ENCODE results near the gene PHF19. TPM values are rescaled to one million over a fixed set of nuclear protein-coding genes. Genes with fewer than 3 reads are reported as not detected.
A peak's percentile ranks its signal among the peaks of the same experiment; 100 is the strongest.

PHF19 gene
- total RNA-seq, 2 experiments from 2014 or later = 216 to 226 TPM

DNA sequence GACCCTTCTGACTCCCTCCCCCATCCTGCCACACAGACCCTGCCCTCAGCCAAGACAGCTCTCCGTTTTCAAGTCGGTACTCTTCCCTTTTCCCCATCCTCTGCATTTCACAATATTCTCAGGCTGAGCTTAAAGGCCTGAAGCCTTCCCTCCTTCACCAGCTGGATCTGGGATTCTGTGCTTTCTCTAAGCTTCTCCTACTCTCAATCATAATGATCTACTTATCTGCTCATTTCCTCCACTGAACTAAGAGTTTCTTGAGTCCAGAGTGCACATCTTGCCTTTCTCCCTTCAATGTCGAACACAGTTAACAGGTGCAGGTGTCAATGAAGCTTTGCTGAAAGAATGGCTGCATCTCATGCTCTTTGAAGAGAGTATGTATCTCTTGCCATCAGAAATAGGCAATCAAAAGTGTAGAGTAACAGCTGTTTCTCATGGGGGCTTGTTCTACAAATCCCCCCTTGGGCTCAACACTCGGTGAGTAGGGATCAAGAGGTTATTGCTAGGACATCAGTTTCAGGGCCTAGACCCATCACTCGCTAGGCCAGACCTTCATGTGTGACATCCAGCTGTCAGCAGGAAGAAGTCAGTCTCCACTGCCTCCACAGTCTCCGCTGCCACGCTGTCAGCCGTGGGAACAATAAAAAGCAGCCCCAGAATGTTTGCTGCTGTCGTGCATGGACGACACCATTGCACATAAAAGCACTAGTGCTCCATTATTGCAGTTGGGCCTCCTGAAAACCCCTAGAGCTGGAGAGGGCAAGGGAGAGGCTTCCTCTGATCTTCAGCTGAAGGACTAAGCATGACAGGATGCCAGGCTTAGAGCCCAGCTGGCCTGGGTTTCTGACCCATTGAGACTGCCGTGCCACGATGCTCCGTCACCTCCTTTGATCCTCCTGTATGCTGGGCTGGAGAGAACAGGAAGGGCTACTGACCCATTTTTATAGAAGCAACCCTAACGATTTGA lies 25.9 kb upstream of the PHF19 start:
- Mint-ChIP-seq H3K36me3 (peaks cover 89% of the 10 kb centered on the region), H3K27me3 (peaks cover 7% of the 10 kb centered on the region), H3K4me3 (peak overlapping the region; percentile 38), H3K9me3 (no peaks in the 10 kb centered on the region), H3K4me1 (peaks cover 91% of the 10 kb centered on the region), H3K27ac (peak overlapping the region; percentile 96)
- DNase-seq = no peak

GRCh38 chr9:120901755-120902568 lies 25.0 kb upstream of the PHF19 start:
- peak; percentile 45 for DNase-seq
- no peaks in the 10 kb centered on the region for H3K9me3 Mint-ChIP-seq

DNA sequence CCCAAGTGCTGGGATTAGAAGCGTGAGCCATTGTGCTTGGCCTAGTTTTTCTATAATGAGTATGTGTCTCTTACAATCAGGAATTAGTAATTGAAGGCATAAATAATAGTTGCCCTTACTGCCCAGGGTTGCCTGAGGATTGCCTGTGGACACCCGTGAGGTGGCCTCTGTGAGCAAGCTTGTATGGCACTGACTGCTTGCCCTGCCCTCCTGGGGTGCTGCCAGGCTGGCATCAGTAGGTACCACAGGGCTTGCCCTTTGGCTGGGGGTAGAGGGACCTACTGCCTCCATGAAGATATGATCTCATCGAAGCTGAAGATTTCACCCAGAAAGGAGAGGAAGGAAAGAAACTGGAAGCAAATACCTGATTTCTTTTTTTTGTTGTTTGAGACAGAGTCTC lies 23.8 kb upstream of the PHF19 start:
- Mint-ChIP-seq H3K4me3 (no peak overlapping the region), H3K27ac (peak overlapping the region; percentile 96), H3K27me3 (peaks cover 10% of the 10 kb centered on the region), H3K4me1 (peaks cover 89% of the 10 kb centered on the region), H3K36me3 (peaks cover 79% of the 10 kb centered on the region), H3K9me3 (peaks cover 1% of the 10 kb centered on the region)
- DNase-seq = no peak

More at GRCh38 chr9:120901755-120902568, 25.0 kb upstream of the PHF19 start:
- H3K27me3 Mint-ChIP-seq = peaks cover 10% of the 10 kb centered on the region
- H3K4me3 Mint-ChIP-seq = peak overlapping the region; percentile 9
- H3K27ac Mint-ChIP-seq = peak overlapping the region; percentile 96
- H3K4me1 Mint-ChIP-seq = peaks cover 91% of the 10 kb centered on the region
- H3K36me3 Mint-ChIP-seq = peaks cover 82% of the 10 kb centered on the region

GRCh38 chr9:120899490-120900068 lies 22.6 kb upstream of the PHF19 start:
- no peak for DNase-seq
- Mint-ChIP-seq H3K27ac (peak overlapping the region; percentile 96), H3K36me3 (peaks cover 71% of the 10 kb centered on the region), H3K27me3 (peaks cover 8% of the 10 kb centered on the region), H3K4me1 (peaks cover 85% of the 10 kb centered on the region), H3K4me3 (peak overlapping the region; percentile 8), H3K9me3 (peaks cover 1% of the 10 kb centered on the region)

DNA sequence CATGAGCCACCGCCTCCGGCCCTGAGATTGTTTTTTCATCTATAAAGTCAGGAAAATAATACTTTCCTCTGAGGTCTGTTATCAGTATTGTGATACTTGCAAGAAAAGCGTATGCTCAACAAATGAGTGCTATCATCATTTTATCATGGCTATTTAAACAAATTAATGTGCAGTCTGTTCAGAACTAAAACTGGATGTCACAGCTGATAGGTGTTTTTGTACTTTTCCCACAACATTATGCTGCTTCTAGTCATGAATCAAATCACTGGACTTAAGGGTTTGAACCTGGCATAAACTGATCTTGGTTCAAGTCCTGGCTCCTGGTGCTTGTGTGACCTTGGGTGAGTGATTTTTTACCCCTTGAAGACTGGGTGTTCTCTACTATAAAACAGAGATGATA lies 21.4 kb upstream of the PHF19 start:
- Mint-ChIP-seq H3K4me3 (peak overlapping the region; percentile 42), H3K9me3 (peaks cover 3% of the 10 kb centered on the region), H3K36me3 (peaks cover 61% of the 10 kb centered on the region), H3K27me3 (peaks cover 8% of the 10 kb centered on the region), H3K27ac (peak overlapping the region; percentile 96), H3K4me1 (peaks cover 82% of the 10 kb centered on the region)
- no peak for DNase-seq

- Mint-ChIP-seq H3K27ac (peak overlapping the region; percentile 96), H3K4me3 (no peak overlapping the region)
Measured at GRCh38 chr9:120895951-120896350, 19.0 kb upstream of the PHF19 start.

GRCh38 chr9:120894321-120895148 lies 17.5 kb upstream of the PHF19 start:
- H3K4me3 Mint-ChIP-seq = no peak overlapping the region
- peak overlapping the region; percentile 99 for H3K27ac Mint-ChIP-seq
- H3K36me3 Mint-ChIP-seq = peaks cover 37% of the 10 kb centered on the region
- no peak for DNase-seq
- H3K4me1 Mint-ChIP-seq = peaks cover 87% of the 10 kb centered on the region
- peaks cover 8% of the 10 kb centered on the region for H3K27me3 Mint-ChIP-seq
- H3K9me3 Mint-ChIP-seq = peaks cover 4% of the 10 kb centered on the region

More at GRCh38 chr9:120895951-120896350, 19.0 kb upstream of the PHF19 start:
- Mint-ChIP-seq H3K9me3 (peaks cover 4% of the 10 kb centered on the region), H3K27me3 (peaks cover 8% of the 10 kb centered on the region), H3K4me1 (peaks cover 86% of the 10 kb centered on the region), H3K36me3 (peaks cover 47% of the 10 kb centered on the region)
- DNase-seq = no peak

DNA sequence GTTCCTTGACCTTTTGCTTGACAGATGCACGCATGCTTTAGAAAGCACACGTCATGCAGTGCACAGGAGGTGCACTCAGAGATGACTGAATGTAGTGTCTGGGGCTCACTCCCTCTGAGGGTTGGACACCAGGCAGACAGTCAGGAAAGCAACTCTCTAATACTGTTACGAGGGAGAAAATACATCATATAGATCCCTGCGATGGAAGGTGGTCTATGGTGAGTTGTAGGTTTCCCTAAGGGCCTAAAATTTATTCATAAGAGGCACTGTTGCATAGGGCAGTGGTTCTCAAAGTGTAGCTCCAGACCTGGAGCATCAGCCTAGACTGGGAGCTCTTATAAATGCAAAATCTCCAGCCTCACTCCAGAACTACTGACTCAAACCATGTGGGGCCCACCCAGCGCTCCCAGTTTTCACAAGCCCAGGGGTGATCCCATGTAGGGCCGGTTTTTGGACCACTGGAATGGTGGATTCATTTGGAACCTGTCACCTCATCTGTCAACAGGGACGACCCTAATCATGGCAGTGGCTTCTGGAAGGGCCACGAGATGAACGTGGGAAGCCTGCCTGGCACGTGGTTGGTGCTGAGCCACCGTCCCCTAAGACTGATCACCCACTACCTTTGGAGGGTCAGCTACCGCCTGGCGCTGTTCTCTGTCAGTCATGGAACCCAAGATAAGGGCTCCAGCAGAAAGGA lies 16.8 kb upstream of the PHF19 start:
- Mint-ChIP-seq H3K27ac (peak overlapping the region; percentile 99), H3K4me1 (peaks cover 90% of the 10 kb centered on the region), H3K9me3 (peaks cover 4% of the 10 kb centered on the region), H3K36me3 (peaks cover 38% of the 10 kb centered on the region), H3K4me3 (peak overlapping the region; percentile 63), H3K27me3 (peaks cover 8% of the 10 kb centered on the region)
- DNase-seq = no peak

GRCh38 chr9:120892748-120893610 lies 16.0 kb upstream of the PHF19 start:
- Mint-ChIP-seq H3K27me3 (peaks cover 8% of the 10 kb centered on the region), H3K9me3 (peaks cover 4% of the 10 kb centered on the region), H3K4me1 (peaks cover 90% of the 10 kb centered on the region), H3K4me3 (peak overlapping the region; percentile 82), H3K36me3 (peaks cover 38% of the 10 kb centered on the region), H3K27ac (peak overlapping the region; percentile 99)
- peak; percentile 70 for DNase-seq

- Mint-ChIP-seq H3K27me3 (peaks cover 7% of the 10 kb centered on the region), H3K4me3 (peak overlapping the region; percentile 82), H3K9me3 (peaks cover 4% of the 10 kb centered on the region), H3K36me3 (peaks cover 39% of the 10 kb centered on the region), H3K4me1 (peaks cover 85% of the 10 kb centered on the region), H3K27ac (peak overlapping the region; percentile 99)
- DNase-seq = peak; percentile 49
Measured at GRCh38 chr9:120891884-120892747, 15.1 kb upstream of the PHF19 start.

GRCh38 chr9:120891245-120891883 lies 14.4 kb upstream of the PHF19 start:
- peaks cover 32% of the 10 kb centered on the region for H3K36me3 Mint-ChIP-seq
- peaks cover 82% of the 10 kb centered on the region for H3K4me1 Mint-ChIP-seq
- H3K9me3 Mint-ChIP-seq = peaks cover 3% of the 10 kb centered on the region
- H3K27me3 Mint-ChIP-seq = no peaks in the 10 kb centered on the region
- DNase-seq = peak; percentile 72
- H3K27ac Mint-ChIP-seq = peak overlapping the region; percentile 99
- peak overlapping the region; percentile 82 for H3K4me3 Mint-ChIP-seq

Measured in activated naive CD8-positive, alpha-beta T cell treated with anti-CD3 and anti-CD28 coated beads for 36 hours (primary cell).